Caki2 (cell line): ENCODE data around the gene TCP10L. TPM values are rescaled to one million over a fixed set of nuclear protein-coding genes. Genes with fewer than 3 reads are reported as not detected.
A peak's percentile ranks its signal among the peaks of the same experiment; 100 is the strongest.
"Not testable (repeated sequence)": the region's sequence is repeated elsewhere in the genome, so short reads cannot be mapped to it uniquely, and the experiment has no call there.

Source experiments
- DNase-seq: peaks from one replicate; pipeline ENCODE4 v3.0.0-alpha.2; 2015; ENCODE audit warnings: low read depth
- in situ Hi-C: cut with HindIII; loops from 2 replicates; pipeline ENCODE4 v1.10.0; 2016; ENCODE audit warnings: low sequenced_read_pairs, low pct_unique_long_range_greater_than_20kb, mixed read lengths
- total RNA-seq: library from RNA; depleted of rRNA; stranded (reverse); fragments of >200 nt; shearing (Covaris generic); gene quantifications from 2 replicates; pipeline ENCODE4 v1.2.3, GENCODE V29; 2014; ENCODE audit warnings: low replicate concordance; rRNA removed

Gene TCP10L
- total RNA-seq, 1 experiment from 2014 or later = not detected

DNA sequence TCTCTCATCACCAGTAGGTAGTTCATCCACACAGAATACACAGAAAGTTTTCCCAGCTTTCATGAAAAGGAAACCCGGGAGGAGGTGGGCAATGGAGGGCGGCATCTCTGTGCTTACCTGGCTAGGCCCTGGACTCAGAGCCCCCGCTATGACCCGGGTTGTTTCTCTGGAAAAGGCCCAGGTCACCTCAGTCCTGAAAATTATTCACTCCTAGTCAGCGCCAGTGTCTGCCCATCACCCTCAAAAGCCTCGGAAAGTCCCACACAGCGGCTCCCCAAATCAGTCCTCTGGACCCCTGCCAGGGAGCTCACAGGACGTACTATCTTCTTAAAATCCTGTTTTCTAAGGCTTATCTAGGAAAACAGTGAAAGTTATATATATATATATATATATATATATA, 51.2 kb downstream of the TCP10L start:
- in situ Hi-C loops = no loop called here
- no peak for DNase-seq

DNA sequence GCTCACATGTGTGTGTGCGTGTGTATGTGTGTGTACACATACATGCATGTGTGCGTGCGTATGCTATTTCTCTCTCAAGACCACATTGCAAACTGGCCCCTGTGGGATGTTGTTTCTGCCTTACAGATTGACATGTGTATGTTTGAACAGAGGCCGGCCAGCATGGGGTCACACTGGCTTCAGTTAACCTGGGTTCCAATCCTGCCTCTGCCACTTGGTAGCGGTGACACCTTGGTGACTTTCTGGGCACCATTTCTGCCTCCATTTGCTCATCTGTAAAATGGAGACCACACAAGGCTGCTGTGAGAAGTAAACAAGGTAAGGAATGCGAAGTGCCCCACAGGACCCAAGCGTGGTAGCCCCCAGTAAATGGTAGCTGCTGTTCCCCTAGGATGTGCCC, 51.7 kb downstream of the TCP10L start:
- no peak for DNase-seq
- in situ Hi-C loops = no loop called here

DNA sequence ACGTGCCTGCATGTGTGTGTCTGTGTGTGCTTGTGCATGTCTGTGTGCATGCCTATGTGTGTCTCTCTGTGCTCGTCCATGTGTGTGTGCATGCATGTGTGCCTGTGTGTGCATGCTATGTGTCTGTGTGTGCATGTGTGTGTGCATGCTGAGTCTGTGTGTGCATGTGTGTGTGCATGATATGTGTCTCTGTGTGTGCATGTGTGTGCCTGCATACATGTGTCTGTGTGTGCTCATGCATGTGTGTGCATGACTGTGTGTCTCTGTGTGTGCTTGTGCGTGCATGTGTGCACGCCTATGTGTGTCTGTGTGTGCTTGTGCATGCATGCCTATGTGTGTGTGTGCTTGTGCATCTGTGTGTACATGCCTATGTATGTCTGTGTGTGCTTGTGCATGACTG, 52.3 kb downstream of the TCP10L start:
- no peak for DNase-seq
- in situ Hi-C loops = no loop called here

DNA sequence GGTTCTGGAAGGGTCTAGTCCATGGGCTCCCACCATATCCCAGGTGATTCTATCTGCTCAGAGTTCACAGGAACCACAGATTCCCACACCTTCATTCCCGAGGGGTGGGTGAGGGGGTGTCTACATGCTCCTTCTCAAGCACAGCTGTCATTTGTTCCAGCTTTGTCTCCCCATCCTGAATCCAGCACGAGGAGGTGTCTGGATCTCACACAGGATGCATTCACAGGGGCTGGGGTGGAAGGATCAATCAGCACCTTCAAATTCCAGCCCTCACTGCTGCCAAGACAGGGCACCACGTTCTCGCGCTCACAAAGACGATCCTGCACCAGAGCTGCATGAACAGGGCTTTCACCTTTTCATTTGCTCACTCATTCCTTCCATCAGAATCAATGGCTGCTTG, 52.7 kb downstream of the TCP10L start:
- in situ Hi-C loops = no loop called here
- no peak for DNase-seq

DNA sequence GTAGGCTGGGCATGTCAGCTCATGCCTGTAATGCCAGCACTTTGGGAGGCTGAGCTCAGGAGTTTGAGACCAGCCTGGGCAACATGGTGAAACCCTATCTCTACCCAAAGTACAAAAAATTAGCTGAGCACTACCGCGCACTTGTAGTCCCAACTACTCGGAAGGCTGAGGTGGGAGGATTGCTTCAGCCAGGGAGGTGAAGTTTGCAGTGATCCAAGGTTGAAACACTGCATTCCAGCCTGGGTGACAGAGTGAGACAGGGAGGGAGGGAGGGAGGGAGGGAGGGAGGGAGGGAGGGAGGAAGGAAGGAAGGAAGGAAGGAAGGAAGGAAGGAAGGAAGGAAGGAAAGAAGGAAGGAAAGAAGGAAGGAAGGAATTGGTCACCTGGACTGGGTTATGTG, 53.8 kb downstream of the TCP10L start:
- DNase-seq, in situ Hi-C loops: not testable (repeated sequence)

DNA sequence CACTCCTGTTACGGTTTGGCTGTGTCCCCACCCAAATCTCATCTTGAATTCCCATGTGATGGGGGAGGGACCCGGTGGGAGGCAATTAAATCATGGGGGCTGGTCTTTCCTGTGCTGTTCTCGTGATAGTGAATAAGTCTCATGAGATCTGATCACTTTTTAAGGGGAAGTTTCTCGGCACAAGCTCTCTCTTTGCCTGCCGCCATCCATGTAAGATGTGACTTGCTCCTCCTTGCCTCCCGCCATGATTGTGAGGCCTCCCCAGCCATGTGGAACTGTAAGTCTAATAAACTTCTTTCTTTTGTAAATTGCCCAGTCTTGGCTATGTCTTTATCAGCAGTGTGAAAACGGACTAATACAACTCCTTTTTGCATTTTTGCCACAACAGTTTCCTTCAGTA, 54.5 kb downstream of the TCP10L start:
- in situ Hi-C loops, DNase-seq: not testable (repeated sequence)

DNA sequence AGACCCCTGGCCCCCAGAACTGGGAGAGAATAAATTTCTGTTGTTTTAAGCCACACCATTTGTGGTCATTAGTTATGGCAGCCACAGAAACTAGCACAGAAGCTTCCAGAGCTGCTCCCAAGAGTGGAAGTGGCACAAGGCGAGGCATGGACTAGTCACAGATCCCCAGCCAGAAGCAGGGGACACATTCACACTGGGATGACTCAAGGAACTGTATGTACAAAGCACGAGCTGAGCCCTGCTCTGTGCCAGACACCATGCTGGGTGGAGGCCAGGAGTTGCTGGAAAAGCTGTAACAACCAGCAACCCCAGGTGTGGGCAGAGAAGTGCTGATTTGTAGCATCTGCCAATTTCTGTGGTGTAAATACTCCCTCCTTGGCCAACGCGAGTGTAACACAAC, 55.6 kb downstream of the TCP10L start:
- no peak for DNase-seq
- in situ Hi-C loops = no loop called here

DNA sequence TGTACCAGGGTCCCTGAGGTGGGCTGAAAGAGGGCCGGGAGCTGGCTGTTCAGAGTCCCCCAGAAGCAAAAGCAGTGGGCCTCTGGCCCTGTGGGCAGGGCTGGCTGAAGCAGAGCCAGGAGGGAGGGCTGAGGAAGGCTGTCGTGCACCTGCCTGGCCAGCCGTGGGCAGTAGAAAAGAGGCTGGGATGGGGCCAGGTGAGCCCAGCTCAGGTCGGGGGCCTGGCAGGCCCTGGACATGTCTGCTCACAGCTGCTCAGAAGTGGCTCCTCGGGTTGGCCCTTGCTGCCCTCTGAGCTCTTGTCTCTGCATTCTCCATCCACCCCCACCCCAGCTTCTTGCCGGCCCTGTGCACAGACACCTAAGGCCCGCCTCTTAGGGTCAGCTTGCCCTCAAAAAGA, 60.0 kb downstream of the TCP10L start:
- DNase-seq = no peak
- in situ Hi-C loops = no loop called here

DNA sequence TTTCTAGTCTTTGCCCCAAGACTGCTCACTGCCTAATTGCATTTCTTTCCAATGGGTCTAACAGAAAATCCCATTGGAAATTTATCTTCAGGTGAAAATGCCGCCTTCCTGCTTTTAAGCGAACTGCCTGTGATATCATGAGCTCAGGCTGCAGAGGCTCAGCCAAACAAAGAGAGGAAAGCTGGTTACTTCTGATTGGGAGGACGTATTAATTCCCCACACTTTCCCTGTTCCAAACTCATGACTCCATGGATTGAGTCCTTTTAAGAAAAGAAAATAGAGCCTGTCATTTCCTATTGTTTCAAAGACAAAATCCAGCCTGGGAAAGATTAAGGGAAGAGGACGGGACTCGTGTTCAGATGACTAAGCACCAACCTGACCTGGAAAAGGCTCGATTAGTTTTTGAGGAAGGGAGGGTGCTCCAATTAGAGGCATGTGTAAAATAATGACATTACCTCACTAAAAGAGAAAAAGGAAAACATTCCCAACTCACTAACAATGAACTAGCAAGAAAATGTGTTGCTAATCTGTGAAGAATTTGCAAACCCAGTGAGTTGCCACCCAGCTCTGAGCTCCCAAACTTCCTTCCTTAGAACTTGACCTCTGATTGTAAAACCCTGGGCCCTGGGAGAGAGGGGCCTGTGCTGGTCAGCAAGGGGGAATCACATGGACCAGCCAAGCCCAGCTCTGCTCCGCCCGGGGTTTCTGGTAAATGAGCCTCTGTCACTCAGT, 61.2 kb downstream of the TCP10L start:
- in situ Hi-C loops = no loop called here
- peak; percentile 36 for DNase-seq

Other genes with a start within 250 kb of the TCP10L start
- 9.6 TPM in 2 replicates for gene URB1, start 192.5 kb downstream of the TCP10L start, total RNA-seq
- gene EVA1C, start 172.8 kb downstream of the TCP10L start, total RNA-seq = not detected in 2 replicates
- 51.9 and 78.0 TPM in 2 replicates for gene CFAP298, start 26.9 kb upstream of the TCP10L start, total RNA-seq
- 0.58 and 1.6 TPM in 2 replicates for gene SYNJ1, start 142.5 kb upstream of the TCP10L start, total RNA-seq
- gene PAXBP1, start 186.2 kb upstream of the TCP10L start, total RNA-seq = 9.6 and 14.7 TPM in 2 replicates